Measurements from ENCODE around the gene MAP4K3. TPM values are rescaled to one million over a fixed set of nuclear protein-coding genes. Genes with fewer than 3 reads are reported as not detected.

The MAP4K3 gene
- total and polyA plus RNA-seq, 2 donors from 2014 or later: 14.9 to 39.5 TPM

DNA sequence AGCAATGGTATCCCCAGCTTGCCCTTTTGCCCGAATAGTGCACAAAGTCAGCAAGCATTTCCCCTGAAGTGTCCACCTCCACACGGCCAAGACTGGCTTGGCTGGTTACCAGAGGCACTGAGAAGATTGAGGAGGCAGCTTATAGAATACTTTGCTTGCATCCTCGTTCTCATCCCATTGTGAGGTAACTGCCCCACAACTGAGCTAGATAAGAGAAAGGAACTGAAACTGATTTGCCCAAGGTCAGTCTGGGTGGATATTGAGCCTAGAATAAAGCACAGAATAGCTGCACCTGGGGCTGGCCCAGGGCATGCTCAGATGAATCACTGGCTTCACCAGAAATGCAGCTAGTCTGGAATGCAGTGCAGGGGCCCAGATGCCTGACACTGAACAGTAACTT lies 32.7 kb upstream of the MAP4K3 start:
- Histone ChIP-seq H3K36me3 (ENCODE audit: control insufficient read depth in 2 of 3, insufficient read depth in 3 of 3, low read length in 3 of 3) (no peaks in the 10 kb centered on the region), H3K9me3 (ENCODE audit: control insufficient read depth in 2 of 3, insufficient read depth in 1 of 3, low read length in 3 of 3) (no peaks in the 10 kb centered on the region), H3K9ac (ENCODE audit: low read length in 3 of 3) (no peak overlapping the region), H3K27ac (ENCODE audit: low read depth in 2 of 2, low read length in 2 of 2) (peak overlapping the region in 1 of 2 donors; percentile 69), H3K4me1 (ENCODE audit: control insufficient read depth in 2 of 3, insufficient read depth in 2 of 3, low read depth in 1 of 3, low read length in 3 of 3) (peaks cover 0 to 14% (median 10%) of the 10 kb centered on the region in 3 donors), H3K27me3 (ENCODE audit: control insufficient read depth, insufficient read depth, low read length) (no peaks in the 10 kb centered on the region), H3K4me3 (ENCODE audit: low read length in 3 of 3) (no peak overlapping the region)
- TF ChIP-seq, protein P1, sequence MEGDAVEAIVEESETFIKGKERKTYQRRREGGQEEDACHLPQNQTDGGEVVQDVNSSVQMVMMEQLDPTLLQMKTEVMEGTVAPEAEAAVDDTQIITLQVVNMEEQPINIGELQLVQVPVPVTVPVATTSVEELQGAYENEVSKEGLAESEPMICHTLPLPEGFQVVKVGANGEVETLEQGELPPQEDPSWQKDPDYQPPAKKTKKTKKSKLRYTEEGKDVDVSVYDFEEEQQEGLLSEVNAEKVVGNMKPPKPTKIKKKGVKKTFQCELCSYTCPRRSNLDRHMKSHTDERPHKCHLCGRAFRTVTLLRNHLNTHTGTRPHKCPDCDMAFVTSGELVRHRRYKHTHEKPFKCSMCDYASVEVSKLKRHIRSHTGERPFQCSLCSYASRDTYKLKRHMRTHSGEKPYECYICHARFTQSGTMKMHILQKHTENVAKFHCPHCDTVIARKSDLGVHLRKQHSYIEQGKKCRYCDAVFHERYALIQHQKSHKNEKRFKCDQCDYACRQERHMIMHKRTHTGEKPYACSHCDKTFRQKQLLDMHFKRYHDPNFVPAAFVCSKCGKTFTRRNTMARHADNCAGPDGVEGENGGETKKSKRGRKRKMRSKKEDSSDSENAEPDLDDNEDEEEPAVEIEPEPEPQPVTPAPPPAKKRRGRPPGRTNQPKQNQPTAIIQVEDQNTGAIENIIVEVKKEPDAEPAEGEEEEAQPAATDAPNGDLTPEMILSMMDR (IDR thresholded peaks at IDR 0.05; ENCODE audit: borderline replicate concordance, extremely low read depth, insufficient read depth): no peak
- DNase-seq (peak in 1 of 5 donors; percentile 12), FAIRE-seq (no peak)
- intact Hi-C loops (cut with DNase I): no loop called here

DNA sequence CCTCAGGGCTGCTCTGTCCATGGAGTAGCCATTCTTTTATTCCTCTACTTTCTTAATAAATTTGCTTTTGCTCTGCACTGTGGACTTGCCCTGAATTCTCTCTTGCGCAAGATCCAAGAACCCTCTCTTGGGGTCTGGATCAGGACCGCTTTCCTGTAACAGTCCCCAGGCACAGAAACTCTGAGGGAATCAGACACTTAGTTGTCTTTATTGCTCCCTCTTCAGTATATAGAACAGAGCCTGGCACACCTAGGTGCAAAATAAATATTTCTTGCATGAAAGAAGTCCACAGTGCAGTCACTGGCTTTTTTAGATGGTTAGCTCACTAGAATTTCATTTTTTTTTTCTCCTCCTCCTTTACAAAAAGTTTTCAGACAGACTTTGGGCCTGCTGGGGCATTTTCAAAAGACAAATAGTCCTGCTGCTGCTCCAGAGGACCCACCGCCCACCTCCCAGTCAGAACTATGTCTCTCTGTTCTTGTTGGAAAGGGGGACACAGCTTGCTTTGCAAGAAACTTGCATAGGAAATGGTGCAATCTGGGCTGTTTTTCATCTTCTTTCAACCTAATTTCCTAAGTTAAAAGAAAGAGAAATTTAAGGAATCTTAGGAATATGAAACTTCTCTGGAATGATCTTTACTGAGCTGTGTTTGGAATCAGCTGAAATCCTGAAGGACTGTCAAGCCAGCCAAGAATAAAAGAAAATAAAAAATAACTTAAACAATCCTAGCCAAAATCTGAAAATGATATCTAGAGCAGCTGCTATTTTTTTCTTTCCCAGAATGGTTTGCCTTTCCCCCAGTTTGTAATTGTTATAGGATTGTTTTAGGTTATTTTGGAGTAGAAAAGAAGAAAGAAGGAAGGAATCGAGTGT lies 31.7 kb upstream of the MAP4K3 start:
- Histone ChIP-seq H3K4me3 (ENCODE audit: low read length in 3 of 3) (no peak overlapping the region), H3K27ac (ENCODE audit: low read depth in 2 of 2, low read length in 2 of 2) (peak overlapping the region in 1 of 2 donors; percentile 69), H3K27me3 (ENCODE audit: control insufficient read depth, insufficient read depth, low read length) (no peaks in the 10 kb centered on the region), H3K9me3 (ENCODE audit: control insufficient read depth in 2 of 3, insufficient read depth in 1 of 3, low read length in 3 of 3) (no peaks in the 10 kb centered on the region), H3K9ac (ENCODE audit: low read length in 3 of 3) (no peak overlapping the region), H3K36me3 (ENCODE audit: control insufficient read depth in 2 of 3, insufficient read depth in 3 of 3, low read length in 3 of 3) (no peaks in the 10 kb centered on the region), H3K4me1 (ENCODE audit: control insufficient read depth in 2 of 3, insufficient read depth in 2 of 3, low read depth in 1 of 3, low read length in 3 of 3) (peaks cover 0 to 14% (median 10%) of the 10 kb centered on the region in 3 donors)
- no peak for FAIRE-seq
- TF ChIP-seq, protein P1 (IDR thresholded peaks at IDR 0.05; ENCODE audit: borderline replicate concordance, extremely low read depth, insufficient read depth): no peak
- no peak for DNase-seq
- intact Hi-C loops (cut with DNase I): no loop called here

DNA sequence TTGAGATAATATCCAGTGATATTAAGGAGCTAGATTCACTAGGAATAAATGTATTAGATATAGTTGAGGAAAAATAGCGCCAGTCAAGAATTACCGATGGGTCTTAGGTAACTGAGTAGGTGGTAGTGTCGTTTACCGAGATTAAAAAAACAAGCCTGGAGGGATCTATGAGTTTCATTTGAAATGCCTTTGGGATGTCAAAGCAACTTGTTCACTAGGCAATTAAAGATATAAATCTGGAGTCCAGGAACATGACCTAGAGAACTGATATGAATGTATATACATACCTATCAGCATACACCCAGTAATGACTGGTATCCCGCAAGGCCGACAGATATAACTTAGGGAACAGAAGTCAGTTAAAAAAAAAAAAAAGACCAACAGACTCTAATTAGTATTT lies 29.2 kb upstream of the MAP4K3 start:
- Histone ChIP-seq H3K9ac (ENCODE audit: low read length in 3 of 3) (no peak overlapping the region), H3K27ac (ENCODE audit: low read depth in 2 of 2, low read length in 2 of 2) (no peak overlapping the region), H3K9me3 (ENCODE audit: control insufficient read depth in 2 of 3, insufficient read depth in 1 of 3, low read length in 3 of 3) (no peaks in the 10 kb centered on the region), H3K27me3 (ENCODE audit: control insufficient read depth, insufficient read depth, low read length) (no peaks in the 10 kb centered on the region), H3K36me3 (ENCODE audit: control insufficient read depth in 2 of 3, insufficient read depth in 3 of 3, low read length in 3 of 3) (no peaks in the 10 kb centered on the region), H3K4me1 (ENCODE audit: control insufficient read depth in 2 of 3, insufficient read depth in 2 of 3, low read depth in 1 of 3, low read length in 3 of 3) (peaks cover 0 to 14% (median 10%) of the 10 kb centered on the region in 3 donors), H3K4me3 (ENCODE audit: low read length in 3 of 3) (no peak overlapping the region)
- TF ChIP-seq, protein P1 (IDR thresholded peaks at IDR 0.05; ENCODE audit: borderline replicate concordance, extremely low read depth, insufficient read depth): no peak
- DNase-seq: no peak
- no peak for FAIRE-seq
- intact Hi-C loops (cut with DNase I): no loop called here
